ENCODE data around the gene RGS7.
A peak's percentile ranks its signal among the peaks of the same experiment; 100 is the strongest.
"Not testable (repeated sequence)": the region's sequence is repeated elsewhere in the genome, so short reads cannot be mapped to it uniquely, and the experiment has no call there.

Gene RGS7

DNA sequence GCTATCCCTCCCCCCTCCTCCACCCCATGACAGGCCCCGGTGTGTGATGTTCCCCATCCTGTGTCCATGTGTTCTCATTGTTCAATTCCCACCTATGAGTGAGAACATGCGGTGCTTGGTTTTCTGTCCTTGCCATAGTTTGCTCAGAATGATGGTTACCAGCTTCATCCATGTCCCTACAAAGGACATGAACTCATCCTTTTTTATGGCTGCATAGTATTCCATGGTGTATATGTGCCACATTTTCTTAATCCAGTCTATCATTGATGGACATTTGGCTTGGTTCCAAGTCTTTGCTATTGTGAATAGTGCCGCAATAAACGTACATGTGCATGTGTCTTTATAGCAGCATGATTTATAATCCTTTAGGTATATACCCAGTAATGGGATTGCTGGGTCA lies 461.6 kb downstream of the RGS7 start:
- H3K36me3 ChIP-seq (ENCODE audit: control insufficient read depth in 1 of 2, insufficient read depth in 2 of 2, low read length in 2 of 2); H3K9ac ChIP-seq (ENCODE audit: low read depth in 1 of 2, low read length in 2 of 2); H3K4me1 ChIP-seq (ENCODE audit: control insufficient read depth in 1 of 2, insufficient read depth in 2 of 2, low read length in 2 of 2); H3K9me3 ChIP-seq (ENCODE audit: control insufficient read depth in 1 of 2, low read length in 2 of 2); H3K27ac ChIP-seq (ENCODE audit: low read depth, low read length); H3K4me3 ChIP-seq (ENCODE audit: low read depth in 1 of 2, low read length in 2 of 2); H3K27me3 ChIP-seq (ENCODE audit: control insufficient read depth in 1 of 2, insufficient read depth in 2 of 2, low read length in 2 of 2): not testable (repeated sequence)

DNA sequence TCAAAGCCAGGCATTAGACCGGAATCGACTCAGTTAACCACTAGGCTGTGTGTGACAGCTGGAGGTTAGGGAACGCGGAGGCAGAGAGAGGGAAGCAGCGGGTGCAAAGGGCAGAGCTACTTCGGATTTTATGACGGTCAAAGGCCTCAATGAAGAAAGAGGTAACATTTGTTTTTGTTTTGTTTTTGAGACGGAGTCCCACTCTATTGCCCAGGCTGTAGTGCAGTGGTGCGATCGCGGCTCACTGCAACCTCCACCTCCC lies 468.3 kb downstream of the RGS7 start:
- H3K4me1 ChIP-seq (ENCODE audit: control insufficient read depth in 1 of 2, insufficient read depth in 2 of 2, low read length in 2 of 2), result peaks cover 0 to 7% of the 10 kb centered on the region in 2 donors
- H3K9me3 ChIP-seq (ENCODE audit: control insufficient read depth in 1 of 2, low read length in 2 of 2), result no peaks in the 10 kb centered on the region
- peak overlapping the region in 1 of 2 donors; percentile 60 for H3K4me3 ChIP-seq (ENCODE audit: low read depth in 1 of 2, low read length in 2 of 2)
- no peaks in the 10 kb centered on the region for H3K36me3 ChIP-seq (ENCODE audit: control insufficient read depth in 1 of 2, insufficient read depth in 2 of 2, low read length in 2 of 2)
- H3K9ac ChIP-seq (ENCODE audit: low read depth in 1 of 2, low read length in 2 of 2), result no peak overlapping the region
- H3K27ac ChIP-seq (ENCODE audit: low read depth, low read length), result no peak overlapping the region
- H3K27me3 ChIP-seq (ENCODE audit: control insufficient read depth in 1 of 2, insufficient read depth in 2 of 2, low read length in 2 of 2), result no peaks in the 10 kb centered on the region

DNA sequence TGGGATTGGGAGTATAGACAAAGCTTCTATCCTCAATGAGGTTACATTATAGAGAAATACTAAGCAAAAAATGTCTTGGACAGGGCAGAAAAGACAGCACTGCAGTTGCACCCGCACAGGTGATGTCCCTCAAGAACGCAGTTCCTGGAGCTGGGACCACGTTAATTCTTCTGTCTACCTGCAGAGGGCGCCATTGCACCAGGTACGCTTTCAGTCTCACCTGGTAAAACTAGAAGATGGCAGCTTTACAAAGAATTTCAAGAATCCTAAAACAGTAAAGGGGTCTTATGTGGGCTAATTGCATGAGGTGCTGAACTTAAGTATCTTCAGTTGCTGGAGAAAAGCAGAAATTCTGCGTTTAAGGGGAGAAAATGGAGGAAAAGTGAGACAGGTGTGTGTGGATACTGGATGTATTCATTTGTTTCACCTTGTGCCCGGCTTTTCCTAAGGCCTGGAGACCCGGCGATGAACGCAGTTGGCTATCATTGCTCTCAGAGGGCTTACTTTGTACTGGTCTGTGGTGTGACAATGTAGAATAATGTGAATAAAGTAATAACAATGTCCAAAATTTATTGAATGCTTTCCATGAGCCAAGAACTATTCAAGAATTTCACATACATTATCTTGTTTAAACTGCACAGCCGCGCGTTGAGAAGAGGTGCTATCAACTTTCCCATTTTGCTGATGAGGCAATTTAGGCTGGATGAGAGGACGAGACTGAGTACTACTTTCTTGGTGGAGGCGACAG lies 468.8 kb downstream of the RGS7 start:
- Histone ChIP-seq H3K27me3 (ENCODE audit: control insufficient read depth in 1 of 2, insufficient read depth in 2 of 2, low read length in 2 of 2) (no peaks in the 10 kb centered on the region), H3K4me3 (ENCODE audit: low read depth in 1 of 2, low read length in 2 of 2) (peak overlapping the region in 1 of 2 donors; percentile 60), H3K9me3 (ENCODE audit: control insufficient read depth in 1 of 2, low read length in 2 of 2) (no peaks in the 10 kb centered on the region), H3K9ac (ENCODE audit: low read depth in 1 of 2, low read length in 2 of 2) (no peak overlapping the region), H3K4me1 (ENCODE audit: control insufficient read depth in 1 of 2, insufficient read depth in 2 of 2, low read length in 2 of 2) (peaks cover 0 to 7% of the 10 kb centered on the region in 2 donors), H3K27ac (ENCODE audit: low read depth, low read length) (no peak overlapping the region), H3K36me3 (ENCODE audit: control insufficient read depth in 1 of 2, insufficient read depth in 2 of 2, low read length in 2 of 2) (no peaks in the 10 kb centered on the region)

- no peaks in the 10 kb centered on the region for H3K9me3 ChIP-seq (ENCODE audit: control insufficient read depth in 1 of 2, low read length in 2 of 2)
- no peak overlapping the region for H3K9ac ChIP-seq (ENCODE audit: low read depth in 1 of 2, low read length in 2 of 2)
- no peaks in the 10 kb centered on the region for H3K36me3 ChIP-seq (ENCODE audit: control insufficient read depth in 1 of 2, insufficient read depth in 2 of 2, low read length in 2 of 2)
- no peak overlapping the region for H3K27ac ChIP-seq (ENCODE audit: low read depth, low read length)
- H3K4me1 ChIP-seq (ENCODE audit: control insufficient read depth in 1 of 2, insufficient read depth in 2 of 2, low read length in 2 of 2), result peaks cover 0 to 4% of the 10 kb centered on the region in 2 donors
- H3K4me3 ChIP-seq (ENCODE audit: low read depth in 1 of 2, low read length in 2 of 2), result no peak overlapping the region
- no peaks in the 10 kb centered on the region for H3K27me3 ChIP-seq (ENCODE audit: control insufficient read depth in 1 of 2, insufficient read depth in 2 of 2, low read length in 2 of 2)
Measured at GRCh38 chr1:240883490-240883889, 473.5 kb downstream of the RGS7 start.

GRCh38 chr1:240882656-240883308 lies 474.2 kb downstream of the RGS7 start:
- not testable (repeated sequence) for H3K4me3 ChIP-seq (ENCODE audit: low read depth in 1 of 2, low read length in 2 of 2); H3K36me3 ChIP-seq (ENCODE audit: control insufficient read depth in 1 of 2, insufficient read depth in 2 of 2, low read length in 2 of 2); H3K4me1 ChIP-seq (ENCODE audit: control insufficient read depth in 1 of 2, insufficient read depth in 2 of 2, low read length in 2 of 2); H3K27me3 ChIP-seq (ENCODE audit: control insufficient read depth in 1 of 2, insufficient read depth in 2 of 2, low read length in 2 of 2); H3K9ac ChIP-seq (ENCODE audit: low read depth in 1 of 2, low read length in 2 of 2); H3K9me3 ChIP-seq (ENCODE audit: control insufficient read depth in 1 of 2, low read length in 2 of 2); H3K27ac ChIP-seq (ENCODE audit: low read depth, low read length)

- Histone ChIP-seq H3K27ac (ENCODE audit: low read depth, low read length) (no peak overlapping the region), H3K4me1 (ENCODE audit: control insufficient read depth in 1 of 2, insufficient read depth in 2 of 2, low read length in 2 of 2) (no peaks in the 10 kb centered on the region), H3K4me3 (ENCODE audit: low read depth in 1 of 2, low read length in 2 of 2) (no peak overlapping the region), H3K36me3 (ENCODE audit: control insufficient read depth in 1 of 2, insufficient read depth in 2 of 2, low read length in 2 of 2) (no peaks in the 10 kb centered on the region), H3K27me3 (ENCODE audit: control insufficient read depth in 1 of 2, insufficient read depth in 2 of 2, low read length in 2 of 2) (no peaks in the 10 kb centered on the region), H3K9me3 (ENCODE audit: control insufficient read depth in 1 of 2, low read length in 2 of 2) (no peaks in the 10 kb centered on the region), H3K9ac (ENCODE audit: low read depth in 1 of 2, low read length in 2 of 2) (no peak overlapping the region)
Measured at GRCh38 chr1:240878631-240879030, 478.4 kb downstream of the RGS7 start.

DNA sequence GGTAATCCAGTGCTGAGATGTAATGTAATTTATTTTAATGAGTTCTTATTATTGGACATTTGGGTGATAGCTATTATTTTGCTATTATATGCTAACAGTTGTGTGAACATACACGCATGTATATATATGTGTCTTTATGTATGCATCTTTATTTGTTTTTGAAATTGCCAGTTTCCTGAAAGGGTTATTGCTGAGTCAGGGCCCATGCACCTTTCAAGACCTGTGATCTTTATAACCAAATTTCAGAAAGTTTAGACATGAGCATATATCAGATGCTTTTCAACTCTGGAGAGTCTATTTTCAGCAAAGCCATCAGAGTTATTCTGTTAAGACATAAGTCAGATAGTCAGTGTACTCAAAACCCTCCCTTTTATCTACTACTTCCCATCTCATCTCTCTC lies 479.4 kb downstream of the RGS7 start:
- Histone ChIP-seq H3K9me3 (ENCODE audit: control insufficient read depth in 1 of 2, low read length in 2 of 2) (no peaks in the 10 kb centered on the region), H3K4me3 (ENCODE audit: low read depth in 1 of 2, low read length in 2 of 2) (no peak overlapping the region), H3K27me3 (ENCODE audit: control insufficient read depth in 1 of 2, insufficient read depth in 2 of 2, low read length in 2 of 2) (no peaks in the 10 kb centered on the region), H3K36me3 (ENCODE audit: control insufficient read depth in 1 of 2, insufficient read depth in 2 of 2, low read length in 2 of 2) (no peaks in the 10 kb centered on the region), H3K9ac (ENCODE audit: low read depth in 1 of 2, low read length in 2 of 2) (no peak overlapping the region), H3K27ac (ENCODE audit: low read depth, low read length) (no peak overlapping the region), H3K4me1 (ENCODE audit: control insufficient read depth in 1 of 2, insufficient read depth in 2 of 2, low read length in 2 of 2) (no peaks in the 10 kb centered on the region)

GRCh38 chr1:240876071-240876470 lies 480.9 kb downstream of the RGS7 start:
- no peak overlapping the region for H3K27ac ChIP-seq (ENCODE audit: low read depth, low read length)
- no peaks in the 10 kb centered on the region for H3K36me3 ChIP-seq (ENCODE audit: control insufficient read depth in 1 of 2, insufficient read depth in 2 of 2, low read length in 2 of 2)

DNA sequence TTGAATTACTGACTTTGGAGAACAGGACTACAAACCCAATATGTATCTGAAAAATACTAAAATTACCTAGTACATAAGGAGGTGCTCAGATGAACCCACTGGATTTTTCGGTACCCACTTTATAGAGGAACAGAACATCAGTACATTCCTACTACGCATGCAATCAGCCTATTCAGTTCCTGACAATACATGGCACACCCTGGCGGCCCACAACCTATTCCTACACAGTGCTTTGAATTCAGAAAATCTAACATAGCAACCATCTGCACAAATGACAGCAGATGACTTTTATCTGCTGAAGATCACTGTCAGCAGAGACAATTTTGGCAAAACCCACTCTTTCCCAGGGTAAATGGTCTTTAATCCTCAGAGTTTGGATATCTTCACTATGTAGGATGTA lies 487.9 kb downstream of the RGS7 start:
- H3K9me3 ChIP-seq (ENCODE audit: control insufficient read depth in 1 of 2, low read length in 2 of 2), result no peaks in the 10 kb centered on the region
- H3K27ac ChIP-seq (ENCODE audit: low read depth, low read length), result no peak overlapping the region
- no peaks in the 10 kb centered on the region for H3K4me1 ChIP-seq (ENCODE audit: control insufficient read depth in 1 of 2, insufficient read depth in 2 of 2, low read length in 2 of 2)
- H3K36me3 ChIP-seq (ENCODE audit: control insufficient read depth in 1 of 2, insufficient read depth in 2 of 2, low read length in 2 of 2), result no peaks in the 10 kb centered on the region
- H3K27me3 ChIP-seq (ENCODE audit: control insufficient read depth in 1 of 2, insufficient read depth in 2 of 2, low read length in 2 of 2), result no peaks in the 10 kb centered on the region
- no peak overlapping the region for H3K4me3 ChIP-seq (ENCODE audit: low read depth in 1 of 2, low read length in 2 of 2)
- H3K9ac ChIP-seq (ENCODE audit: low read depth in 1 of 2, low read length in 2 of 2), result no peak overlapping the region

More at GRCh38 chr1:240876071-240876470, 480.9 kb downstream of the RGS7 start:
- no peaks in the 10 kb centered on the region for H3K9me3 ChIP-seq (ENCODE audit: control insufficient read depth in 1 of 2, low read length in 2 of 2)
- no peaks in the 10 kb centered on the region for H3K27me3 ChIP-seq (ENCODE audit: control insufficient read depth in 1 of 2, insufficient read depth in 2 of 2, low read length in 2 of 2)
- H3K4me3 ChIP-seq (ENCODE audit: low read depth in 1 of 2, low read length in 2 of 2), result no peak overlapping the region
- H3K9ac ChIP-seq (ENCODE audit: low read depth in 1 of 2, low read length in 2 of 2), result no peak overlapping the region
- no peaks in the 10 kb centered on the region for H3K4me1 ChIP-seq (ENCODE audit: control insufficient read depth in 1 of 2, insufficient read depth in 2 of 2, low read length in 2 of 2)

GRCh38 chr1:240866724-240867123 lies 490.3 kb downstream of the RGS7 start:
- no peaks in the 10 kb centered on the region for H3K36me3 ChIP-seq (ENCODE audit: control insufficient read depth in 1 of 2, insufficient read depth in 2 of 2, low read length in 2 of 2)
- H3K4me1 ChIP-seq (ENCODE audit: control insufficient read depth in 1 of 2, insufficient read depth in 2 of 2, low read length in 2 of 2), result no peaks in the 10 kb centered on the region
- no peaks in the 10 kb centered on the region for H3K9me3 ChIP-seq (ENCODE audit: control insufficient read depth in 1 of 2, low read length in 2 of 2)
- H3K4me3 ChIP-seq (ENCODE audit: low read depth in 1 of 2, low read length in 2 of 2), result no peak overlapping the region
- no peak overlapping the region for H3K27ac ChIP-seq (ENCODE audit: low read depth, low read length)
- no peak overlapping the region for H3K9ac ChIP-seq (ENCODE audit: low read depth in 1 of 2, low read length in 2 of 2)
- H3K27me3 ChIP-seq (ENCODE audit: control insufficient read depth in 1 of 2, insufficient read depth in 2 of 2, low read length in 2 of 2), result no peaks in the 10 kb centered on the region

Data from duodenal mucosa (tissue), 2 donors.